ENCODE results near the gene USP10.

Gene USP10

DNA sequence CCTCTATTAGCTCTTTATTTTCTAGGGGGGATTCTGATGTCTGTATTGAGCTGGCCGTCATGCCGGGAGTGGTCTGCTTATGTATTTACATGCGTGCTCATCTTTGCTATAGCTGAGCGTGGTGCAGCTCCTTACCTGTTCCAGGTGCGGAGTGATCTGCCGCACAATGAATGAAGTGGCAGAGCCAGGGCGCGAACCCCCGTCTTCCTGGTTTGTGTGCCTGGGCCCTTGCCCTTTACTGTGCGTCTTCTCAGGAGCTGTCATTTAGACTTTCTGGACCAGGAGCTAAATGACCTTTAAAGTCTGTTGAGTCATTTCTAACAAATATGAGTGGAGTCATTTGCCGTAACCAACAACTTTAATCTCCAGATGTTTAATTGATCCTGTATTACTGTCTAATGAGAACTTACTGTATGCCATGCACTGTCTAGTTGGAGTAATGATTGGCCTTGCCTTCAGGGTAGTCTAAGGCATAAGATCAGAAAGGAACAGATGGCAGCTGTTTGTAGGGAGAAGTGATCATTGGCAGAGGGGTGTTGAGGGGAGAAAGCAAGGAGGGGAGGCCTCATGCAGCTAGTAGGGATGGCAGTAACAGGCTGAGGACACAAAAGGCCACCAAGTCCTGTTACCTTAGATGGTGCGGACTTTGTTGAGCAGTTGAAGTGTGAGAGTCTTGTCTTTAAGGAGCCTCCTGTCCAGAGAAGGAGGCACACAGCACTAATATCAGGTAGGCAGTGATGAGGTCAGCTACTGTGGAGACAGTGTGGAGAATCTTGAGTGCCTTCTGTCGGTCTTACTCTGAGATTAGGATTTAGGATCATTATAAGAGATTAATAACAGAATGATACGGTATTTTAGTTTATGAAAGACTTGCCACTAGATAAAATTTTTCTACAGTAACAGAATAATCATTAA, 53.9 kb downstream of the USP10 start:
- no peak for DNase-seq

- peak in 2 of 4 experiments; percentile 5 to 13 for DNase-seq
Observed at GRCh38 chr16:84754353-84754856, 54.6 kb downstream of the USP10 start.

- no peak for DNase-seq
Observed at GRCh38 chr16:84754956-84755672, 55.3 kb downstream of the USP10 start.

DNA sequence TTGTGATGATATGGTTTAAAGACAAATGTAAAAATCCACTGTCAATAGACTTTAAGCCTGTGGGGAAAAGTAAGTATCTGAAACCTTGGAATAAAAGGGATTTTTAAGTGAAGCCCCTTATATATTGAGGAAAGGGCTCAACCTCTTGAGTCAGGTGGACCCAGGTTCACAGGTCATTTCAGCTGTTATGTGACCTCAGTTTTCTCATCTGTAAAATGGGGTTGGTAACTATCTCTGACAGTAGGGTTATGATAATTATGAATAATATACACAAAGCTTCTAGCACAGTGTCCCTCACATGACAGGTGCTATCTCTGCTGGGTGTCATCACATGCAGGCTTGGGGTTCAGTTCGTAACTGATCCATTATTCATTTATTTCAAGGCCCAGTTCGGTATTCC, 57.0 kb downstream of the USP10 start:
- DNase-seq: no peak

DNA sequence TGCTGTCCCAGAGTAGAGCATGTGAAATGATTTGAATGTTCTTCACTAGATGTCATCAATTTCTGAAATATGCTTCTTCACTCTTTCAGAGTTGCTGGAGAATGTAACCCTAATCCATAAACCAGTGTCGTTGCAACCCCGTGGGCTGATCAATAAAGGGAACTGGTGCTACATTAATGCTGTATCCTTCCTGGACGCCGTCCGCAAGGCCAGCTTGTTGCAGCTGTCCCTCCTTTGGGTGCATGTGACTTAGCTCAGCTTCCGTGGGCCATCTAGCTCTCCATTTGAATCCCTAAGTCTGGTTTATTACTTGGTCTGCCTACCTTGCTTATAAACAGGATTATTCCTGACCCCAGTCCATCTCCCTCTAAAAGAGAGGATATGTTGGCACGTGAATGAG, 58.8 kb downstream of the USP10 start:
- DNase-seq: no peak

DNA sequence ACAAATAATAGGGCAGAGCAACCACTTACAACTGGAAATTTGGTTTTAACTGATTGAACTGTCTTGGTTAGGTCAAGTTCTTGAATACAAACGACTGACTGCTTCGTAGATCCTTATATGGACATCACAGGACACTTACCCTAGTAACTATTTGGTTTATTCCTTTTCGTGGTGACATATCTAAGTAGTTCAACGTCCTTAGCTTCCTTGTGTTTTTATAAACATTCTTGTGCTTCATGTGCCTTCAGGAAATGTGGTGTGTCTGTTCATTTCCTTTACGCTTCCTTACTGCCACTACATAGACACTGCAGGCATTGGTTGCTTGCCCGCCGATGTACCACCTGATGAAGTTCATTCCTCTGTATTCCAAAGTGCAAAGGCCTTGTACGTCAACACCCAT, 59.3 kb downstream of the USP10 start:
- DNase-seq: no peak

GRCh38 chr16:84759906-84760305, 60.1 kb downstream of the USP10 start:
- DNase-seq: no peak

DNA sequence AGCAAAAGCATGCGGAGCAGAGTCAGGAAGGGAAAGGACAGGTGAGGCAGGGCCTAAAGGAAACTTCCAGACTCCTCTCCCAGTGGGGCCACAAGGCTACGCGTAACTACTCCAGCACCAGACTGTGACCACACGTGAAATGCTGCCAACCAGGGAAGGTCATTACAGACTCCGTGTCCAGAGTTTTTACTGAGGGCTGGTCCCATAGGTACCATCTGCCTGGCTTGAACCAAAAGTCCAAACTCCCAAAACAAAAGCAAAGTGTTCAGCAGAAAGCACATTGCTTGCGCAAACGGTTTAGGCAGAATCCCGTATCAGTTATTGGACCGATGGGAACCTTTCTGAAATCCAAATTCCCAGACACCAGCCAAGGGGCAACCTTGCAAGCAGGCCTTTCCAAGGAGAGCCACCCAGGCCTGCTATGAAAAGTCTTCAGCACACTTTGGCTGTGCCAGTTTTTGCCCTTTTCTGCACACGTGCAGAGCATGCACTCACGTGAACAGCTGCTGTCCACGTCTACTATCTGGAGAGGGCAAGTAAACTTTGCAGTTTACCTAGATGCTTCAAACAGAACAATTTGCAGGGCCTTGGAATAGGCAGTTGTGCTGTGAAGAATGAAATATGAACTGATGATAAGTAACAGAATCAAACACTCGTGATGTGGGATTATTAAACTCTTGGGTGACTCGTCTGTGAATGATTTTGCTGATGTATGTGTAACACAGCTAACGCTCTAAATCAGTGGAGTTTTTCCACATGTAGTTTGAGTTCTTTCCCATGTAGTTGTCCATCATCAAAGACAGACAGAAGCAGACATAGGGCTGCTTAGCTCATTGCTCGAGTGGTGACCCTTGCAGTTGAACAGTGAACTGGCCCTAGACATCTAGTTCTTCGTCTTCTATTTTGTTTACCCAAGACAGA, 61.9 kb downstream of the USP10 start:
- no peak for DNase-seq

DNA sequence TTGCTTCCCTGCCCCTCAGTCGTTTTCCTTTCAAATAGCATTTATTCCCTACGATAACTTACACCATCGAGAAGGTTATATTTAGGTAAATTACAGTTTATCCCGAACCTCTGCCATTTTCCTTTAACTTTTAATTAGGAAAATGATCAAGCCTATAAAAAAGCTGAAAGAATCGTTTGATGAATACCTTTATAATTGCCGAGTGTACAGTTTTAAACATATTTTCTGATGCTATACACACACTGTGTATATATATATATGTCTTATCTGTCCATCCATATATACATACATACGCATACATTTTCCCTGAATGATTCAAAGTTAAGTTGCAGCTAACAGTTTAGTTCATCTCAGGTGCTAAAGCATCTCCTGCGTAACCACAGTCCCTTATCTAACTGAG, 63.4 kb downstream of the USP10 start:
- DNase-seq: no peak

DNA sequence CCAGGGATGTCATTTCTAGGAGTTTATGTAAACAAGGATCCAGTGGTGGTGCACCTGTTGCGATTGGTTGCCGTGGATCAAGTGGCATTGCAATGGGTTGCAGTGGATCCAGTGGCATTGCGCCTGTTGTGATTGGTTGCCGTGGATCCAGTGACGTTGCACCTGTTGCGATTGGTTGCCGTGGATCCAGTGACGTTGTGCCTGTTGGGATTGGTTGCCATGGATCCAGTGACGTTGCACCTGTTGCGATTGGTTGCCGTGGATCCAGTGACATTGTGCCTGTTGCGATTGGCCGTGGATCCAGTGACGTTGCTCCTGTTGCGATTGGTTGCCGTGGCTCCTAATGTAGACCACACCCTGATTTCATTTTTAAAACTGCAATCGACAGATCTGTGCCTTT, 63.8 kb downstream of the USP10 start:
- no peak for DNase-seq

- DNase-seq: no peak
Observed at GRCh38 chr16:84764970-84765369, 65.2 kb downstream of the USP10 start.

DNA sequence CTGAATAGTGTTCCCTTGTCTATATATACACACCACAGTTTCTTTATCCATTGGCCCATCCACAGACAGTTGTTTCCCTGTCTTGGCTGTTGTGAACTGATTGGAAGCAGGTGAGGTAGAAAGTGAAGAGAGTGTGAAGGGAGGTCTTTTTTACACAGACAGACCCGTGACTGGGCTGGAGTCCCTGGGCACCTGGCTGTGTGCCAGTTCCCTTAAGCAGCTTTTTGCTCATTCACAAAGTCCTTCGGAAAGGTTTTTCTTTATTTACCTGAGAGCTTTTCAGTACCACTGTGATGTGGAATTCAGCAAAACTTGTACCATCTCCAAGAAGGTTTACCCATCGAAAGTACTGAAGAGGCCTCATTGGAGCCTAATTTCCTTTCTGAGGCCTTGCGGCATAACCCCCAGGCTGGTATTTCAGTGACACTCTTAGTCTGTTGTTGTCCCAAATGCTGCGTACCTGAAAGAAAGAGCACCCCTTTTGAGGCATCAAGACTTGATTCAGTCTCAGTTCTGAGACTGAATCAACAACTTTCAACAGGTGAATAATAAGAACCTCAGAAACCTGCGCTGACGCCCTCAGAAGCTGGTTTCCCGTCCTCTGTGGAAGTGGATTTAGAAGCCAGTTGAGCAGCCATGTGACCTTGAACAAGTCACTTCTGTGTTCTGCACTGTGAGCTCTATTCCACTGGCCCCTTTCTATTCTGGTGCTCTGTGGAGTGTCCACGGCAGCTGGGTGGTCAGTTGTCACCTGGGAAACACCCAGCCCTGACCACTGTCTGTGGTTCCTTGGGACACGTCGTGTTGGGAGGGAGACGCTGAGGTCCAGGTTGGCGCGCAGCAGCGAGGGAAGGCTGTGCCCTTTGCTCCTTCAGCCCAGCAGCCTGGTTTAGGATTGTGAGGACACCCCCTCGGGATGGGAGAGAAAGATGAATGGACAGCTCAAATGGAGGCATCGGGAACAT, 66.1 kb downstream of the USP10 start:
- DNase-seq: no peak

GRCh38 chr16:84766978-84767773, 67.4 kb downstream of the USP10 start:
- no peak for DNase-seq

- DNase-seq: no peak
Observed at GRCh38 chr16:84768061-84768807, 68.4 kb downstream of the USP10 start.

- no peak for DNase-seq
Observed at GRCh38 chr16:84768808-84769197, 69.0 kb downstream of the USP10 start.

DNA sequence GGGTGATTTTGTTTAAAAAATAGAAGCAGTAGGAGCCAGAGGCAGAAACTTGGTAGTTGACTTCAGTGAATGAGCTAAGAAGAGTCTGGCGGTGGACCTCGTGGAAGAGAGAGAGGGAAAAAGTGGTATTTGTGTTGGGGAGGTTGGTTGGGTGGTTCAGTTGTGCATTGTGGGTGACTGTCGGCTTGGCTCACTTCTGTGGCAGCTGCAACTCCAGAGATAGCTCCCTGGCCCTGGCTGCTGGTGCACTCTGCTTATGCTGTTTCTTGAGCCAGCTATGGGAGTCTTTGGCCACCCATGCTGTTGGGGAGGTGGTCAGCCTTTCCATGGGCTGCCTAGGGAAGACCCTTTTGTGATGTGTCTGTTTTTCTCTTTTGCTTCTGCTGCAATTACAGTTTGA, 69.6 kb downstream of the USP10 start:
- DNase-seq: no peak

DNA sequence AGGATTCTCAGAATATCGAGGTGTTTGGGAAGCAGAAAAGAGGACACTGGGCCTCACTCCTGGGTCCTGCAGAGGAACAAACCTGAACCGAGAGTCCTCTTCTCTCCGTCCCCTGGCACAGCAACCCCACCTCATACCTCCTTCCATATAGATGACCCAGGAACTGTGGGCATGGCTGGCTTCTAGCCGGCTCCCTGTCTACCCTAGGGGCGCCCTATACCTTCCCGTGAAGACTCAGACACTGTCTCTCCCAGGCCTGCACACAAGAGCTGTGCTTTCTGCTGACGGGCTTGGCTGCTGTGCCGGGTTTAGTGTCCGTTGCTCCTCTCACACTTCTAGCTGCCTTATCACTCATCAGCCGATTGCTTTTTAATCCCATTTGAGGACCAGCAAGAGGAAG, 73.5 kb downstream of the USP10 start:
- DNase-seq: no peak

DNA sequence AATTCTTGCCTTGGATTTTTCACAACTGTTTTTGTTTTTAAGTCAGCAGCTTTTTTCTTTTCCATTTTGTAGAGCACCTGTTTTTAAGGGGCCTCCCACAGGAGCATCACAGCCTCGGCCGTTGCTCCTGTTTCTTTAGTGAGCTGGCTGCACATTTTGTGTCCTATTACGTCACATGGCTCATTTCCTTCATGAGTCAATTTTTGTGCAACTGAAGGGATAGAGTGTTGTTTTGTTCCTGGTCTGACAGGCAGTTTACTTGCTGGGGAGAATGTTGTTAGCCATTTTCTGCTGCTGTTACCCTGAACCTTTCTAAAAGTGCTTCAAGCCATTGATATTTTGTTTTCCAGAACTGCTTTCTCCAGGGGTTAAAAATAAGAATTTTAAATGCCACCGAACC, 75.0 kb downstream of the USP10 start:
- no peak for DNase-seq

DNA sequence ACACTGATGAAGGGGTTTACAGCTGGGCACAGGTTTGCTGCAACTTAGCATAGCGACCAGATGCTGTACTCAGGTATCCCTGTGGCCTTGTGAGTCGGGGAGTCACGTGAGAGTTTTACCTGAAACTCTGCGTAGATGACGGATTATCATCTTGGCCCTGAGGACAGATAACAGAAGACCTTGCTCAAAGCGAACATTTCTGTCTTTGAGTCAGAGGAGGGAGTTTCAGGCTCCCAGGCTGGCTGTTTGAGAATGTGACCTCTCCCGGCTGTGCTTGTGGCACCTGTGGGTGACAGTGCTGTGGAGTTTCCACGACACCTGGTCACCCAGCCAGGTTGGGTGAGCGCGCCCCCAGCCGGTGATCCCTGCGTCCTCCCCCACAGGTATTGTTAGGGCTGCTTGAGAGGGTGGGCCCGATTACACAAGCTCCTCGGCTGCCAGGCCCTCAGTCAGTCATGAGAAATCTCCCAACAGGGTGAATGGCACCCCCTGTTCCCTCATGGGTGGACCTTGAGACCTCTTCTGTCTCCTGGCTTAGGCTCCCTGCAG, 75.5 kb downstream of the USP10 start:
- no peak for DNase-seq

GRCh38 chr16:84777435-84777834, 77.6 kb downstream of the USP10 start:
- no peak for DNase-seq

Data from activated naive CD4-positive, alpha-beta T cell (primary cell).